ENCODE results near the gene LIN7B.
"Not testable (repeated sequence)": the region's sequence is repeated elsewhere in the genome, so short reads cannot be mapped to it uniquely, and the experiment has no call there.

Gene LIN7B

GRCh38 chr19:49120325-49120683 is 6.1 kb downstream of the LIN7B start:
- no peak for DNase-seq

- no peak for DNase-seq
Measured at GRCh38 chr19:49120868-49121267, 6.7 kb downstream of the LIN7B start.

GRCh38 chr19:49121841-49122240 is 7.7 kb downstream of the LIN7B start:
- not testable (repeated sequence) for DNase-seq

- not testable (repeated sequence) for DNase-seq
Measured at GRCh38 chr19:49123285-49123684, 9.1 kb downstream of the LIN7B start.

GRCh38 chr19:49125025-49125731 is 11.0 kb downstream of the LIN7B start:
- DNase-seq: no peak

- no peak for DNase-seq
Measured at GRCh38 chr19:49126575-49126974, 12.4 kb downstream of the LIN7B start.

GRCh38 chr19:49127225-49127624 is 13.1 kb downstream of the LIN7B start:
- not testable (repeated sequence) for DNase-seq

GRCh38 chr19:49127674-49128544 is 13.7 kb downstream of the LIN7B start:
- peak; percentile 94 for DNase-seq

- no peak for DNase-seq
Measured at GRCh38 chr19:49128545-49129237, 14.5 kb downstream of the LIN7B start.

- no peak for DNase-seq
Measured at GRCh38 chr19:49129238-49129583, 15.0 kb downstream of the LIN7B start.

GRCh38 chr19:49130325-49130724 is 16.2 kb downstream of the LIN7B start:
- no peak for DNase-seq

- no peak for DNase-seq
Measured at GRCh38 chr19:49132974-49133609, 18.9 kb downstream of the LIN7B start.

- no peak for DNase-seq
Measured at GRCh38 chr19:49133621-49134454, 19.7 kb downstream of the LIN7B start.

GRCh38 chr19:49135686-49136085 is 21.5 kb downstream of the LIN7B start:
- no peak for DNase-seq

GRCh38 chr19:49136771-49137171 is 22.6 kb downstream of the LIN7B start:
- no peak for DNase-seq

- no peak for DNase-seq
Measured at GRCh38 chr19:49140951-49141350, 26.8 kb downstream of the LIN7B start.

GRCh38 chr19:49141352-49141751 is 27.2 kb downstream of the LIN7B start:
- DNase-seq: no peak

GRCh38 chr19:49142866-49143335 is 28.7 kb downstream of the LIN7B start:
- DNase-seq: peak; percentile 89

GRCh38 chr19:49145573-49146407 is 31.6 kb downstream of the LIN7B start:
- peak; percentile 38 for DNase-seq

GRCh38 chr19:49146408-49146770 is 32.2 kb downstream of the LIN7B start:
- not testable (repeated sequence) for DNase-seq

GRCh38 chr19:49148044-49148682 is 34.0 kb downstream of the LIN7B start:
- no peak for DNase-seq

All from NCI-H1092 treated with DMSO at 0.1 percent for 48 hours (cell line).